HepG2 (cell line): ENCODE results near the gene CMTM3. TPM values are rescaled to one million over a fixed set of nuclear protein-coding genes. Genes with fewer than 3 reads are reported as not detected.

ENCODE experiments used
- ATAC-seq: fragments of 200-7000 bp; cut with Tn5 transposase; 3 replicates; pipeline ENCODE4 v1.9.1; 2020; ENCODE audit warnings: mild to moderate bottlenecking, moderate library complexity
- BruUV-seq: library from RNA; stranded (reverse); fragments of 400-500 nt; replicated peaks from 2 replicates; lab custom pipeline; 2021; lab: Mats Ljungman, UMichigan
- CTCF ChIA-PET: fragments of 300-600 bp; formaldehyde crosslinking; extraction: SDS; loops from one replicate; lab custom pipeline; 2021; ENCODE audit warnings: low total read pairs, inconsistent platforms, low intra/inter-chr PET ratio; lab: Yijun Ruan, JAX
- POLR2A ChIA-PET: fragments of 350-600 bp; sonication (Branson Sonifier 250); formaldehyde crosslinking; loops from one replicate; lab custom pipeline; 2020; ENCODE audit warnings: antibody characterized with exemption, inconsistent platforms; lab: Yijun Ruan, JAX
- DNase-seq: peaks from one replicate; pipeline ENCODE4 v3.0.0-alpha.2; 2015; ENCODE audit warnings: low spot score
- FAIRE-seq: peaks from 3 replicates; lab custom pipeline; 2011; peaks lifted over from hg19 to GRCh38; lab: Jason Lieb, UNC
- H2AFZ ChIP-seq: one replicate; pipeline ENCODE4 v1.6.1; 2011; ENCODE audit warnings: low read length, inconsistent platforms
- H3K27ac ChIP-seq: fragments of 300-600 bp; 3 replicates; pipeline ENCODE4 v1.8.0; 2011; ENCODE audit warnings: mixed run types, mild to moderate bottlenecking, mixed read lengths, low read length, inconsistent platforms; ENCODE audit not compliant: insufficient read depth; ENCODE audit errors: extremely low read length
- H3K27me3 ChIP-seq, 2 experiments: fragments of 200-600 bp in 1 of 2; 2 replicates in 1 of 2; 3 replicates in 1 of 2; pipeline versions ENCODE4 v1.6.0 to v1.8.0; 2011; ENCODE audit warnings: low read length in 2 of 2, mild to moderate bottlenecking in 2 of 2, moderate library complexity in 2 of 2, inconsistent platforms in 1 of 2; ENCODE audit not compliant: insufficient read depth in 2 of 2, control insufficient read depth in 1 of 2
- H3K36me3 ChIP-seq, 2 experiments: fragments of 200-600 bp in 1 of 2; replicated peaks in 1 of 2; 2 replicates in 1 of 2; 3 replicates in 1 of 2; pipeline versions ENCODE4 v1.5.1 to v1.8.0; 2011; ENCODE audit warnings: low read length in 2 of 2, inconsistent platforms in 1 of 2; ENCODE audit not compliant: insufficient read depth in 2 of 2, control insufficient read depth in 1 of 2
- H3K4me1 ChIP-seq: 2 replicates; pipeline ENCODE4 v1.5.1; 2012; ENCODE audit warnings: low read length, inconsistent platforms; ENCODE audit not compliant: insufficient read depth
- H3K4me2 ChIP-seq: 2 replicates; pipeline ENCODE4 v1.6.0; 2011; ENCODE audit warnings: low read depth, low read length, inconsistent platforms
- H3K4me3 ChIP-seq, 3 experiments: fragments of 200-600 bp in 1 of 3; sonication (generic), shearing (Covaris generic) in 1 of 3; replicated peaks in 1 of 3; 2 replicates each; pipeline ENCODE4 v1.5.1; 2011 to 2016; ENCODE audit warnings: low read length in 3 of 3, inconsistent platforms in 2 of 3, low read depth in 2 of 3, mild to moderate bottlenecking in 2 of 3, control low read depth in 1 of 3, mixed read lengths in 1 of 3; ENCODE audit not compliant: insufficient read depth in 1 of 3
- H3K79me2 ChIP-seq: one replicate; pipeline ENCODE4 v1.6.1; 2011; ENCODE audit warnings: low read length, inconsistent platforms; ENCODE audit not compliant: insufficient read depth
- H3K9ac ChIP-seq: 2 replicates; pipeline ENCODE4 v1.6.0; 2011; ENCODE audit warnings: mild to moderate bottlenecking, low read depth, low read length, inconsistent platforms; ENCODE audit not compliant: insufficient read depth
- H3K9me3 ChIP-seq: 2 replicates; pipeline ENCODE4 v1.5.1; 2012; ENCODE audit warnings: mild to moderate bottlenecking, low read length
- H4K20me1 ChIP-seq: 2 replicates; pipeline ENCODE4 v1.6.0; 2011; ENCODE audit warnings: inconsistent platforms, mild to moderate bottlenecking, low read length, moderate library complexity; ENCODE audit not compliant: insufficient read depth
- ARID2 ChIP-seq: sonication (generic); formaldehyde crosslinking; IDR thresholded peaks from 2 replicates; pipeline ENCODE4 v1.8.1; 2022; ENCODE audit warnings: mild to moderate bottlenecking, missing genetic modification reagents, borderline replicate concordance
- ATAD3A ChIP-seq: sonication (generic); formaldehyde crosslinking; IDR thresholded peaks from 2 replicates; pipeline ENCODE4 v1.4.0; 2020; ENCODE audit warnings: missing genetic modification reagents
- CCDC6 ChIP-seq: sonication (generic); formaldehyde crosslinking; IDR thresholded peaks from 2 replicates; pipeline ENCODE4 v1.8.1; 2022; ENCODE audit warnings: mild to moderate bottlenecking, missing genetic modification reagents, moderate library complexity
- FOXC1 ChIP-seq: sonication (generic); formaldehyde crosslinking; IDR thresholded peaks from 2 replicates; pipeline ENCODE4 v1.8.0; 2022; ENCODE audit warnings: mild to moderate bottlenecking, missing genetic modification reagents, borderline replicate concordance
- FOXO4 ChIP-seq: sonication (generic); formaldehyde crosslinking; conservative IDR thresholded peaks from 2 replicates; pipeline ENCODE4 v1.8.1; 2023; ENCODE audit warnings: missing genetic modification reagents
- HDAC2 ChIP-seq: sonication (generic); formaldehyde crosslinking; IDR thresholded peaks from 2 replicates; pipeline ENCODE4 v1.4.0; 2020; ENCODE audit warnings: missing genetic modification reagents
- HOMEZ ChIP-seq: IDR thresholded peaks from 2 replicates; pipeline ENCODE4 v1.6.1; 2016; ENCODE audit warnings: low read depth
- HOXA5 ChIP-seq: sonication (generic); formaldehyde crosslinking; IDR thresholded peaks from 2 replicates; pipeline ENCODE4 v1.4.0; 2020; ENCODE audit warnings: missing genetic modification reagents
- MTF2 ChIP-seq: sonication (generic); formaldehyde crosslinking; IDR thresholded peaks from 2 replicates; pipeline ENCODE4 v1.5.0; 2020; ENCODE audit warnings: missing genetic modification reagents, borderline replicate concordance
- POLR2AphosphoS2 ChIP-seq: IDR thresholded peaks from 2 replicates; pipeline ENCODE4 v1.6.1; 2011; ENCODE audit warnings: low read depth, low read length, improper control_type of control experiment
- SIX1 ChIP-seq: sonication (generic); formaldehyde crosslinking; IDR thresholded peaks from 2 replicates; pipeline ENCODE4 v1.4.0; 2020; ENCODE audit warnings: missing genetic modification reagents, borderline replicate concordance
- STAG1 ChIP-seq: sonication (generic); formaldehyde crosslinking; IDR thresholded peaks from 2 replicates; pipeline ENCODE4 v1.4.0; 2020; ENCODE audit warnings: missing genetic modification reagents
- ZBTB21 ChIP-seq: sonication (generic); formaldehyde crosslinking; IDR thresholded peaks from 2 replicates; pipeline ENCODE4 v1.4.0; 2020; ENCODE audit warnings: missing genetic modification reagents
- ZBTB46 ChIP-seq: sonication (generic); formaldehyde crosslinking; IDR thresholded peaks from 2 replicates; pipeline ENCODE4 v1.4.0; 2020; ENCODE audit warnings: mild to moderate bottlenecking, missing genetic modification reagents, borderline replicate concordance
- ZKSCAN8 ChIP-seq: IDR thresholded peaks from 2 replicates; pipeline ENCODE4 v1.6.1; 2016; ENCODE audit warnings: borderline replicate concordance, missing genetic modification reagents, missing compliant biosample characterization
- ZNF577 ChIP-seq: sonication (generic); formaldehyde crosslinking; IDR thresholded peaks from 2 replicates; pipeline ENCODE4 v1.4.0; 2020; ENCODE audit warnings: mild to moderate bottlenecking, low read depth, missing genetic modification reagents, borderline replicate concordance
- ZNF605 ChIP-seq: sonication (generic); formaldehyde crosslinking; IDR thresholded peaks from 2 replicates; pipeline ENCODE4 v1.8.0; 2022; ENCODE audit warnings: mild to moderate bottlenecking, missing genetic modification reagents
- ZNF776 ChIP-seq: sonication (generic); formaldehyde crosslinking; IDR thresholded peaks from 2 replicates; pipeline ENCODE4 v1.4.0; 2020; ENCODE audit warnings: mild to moderate bottlenecking, missing genetic modification reagents
- ZNF883 ChIP-seq: sonication (generic); formaldehyde crosslinking; IDR thresholded peaks from 2 replicates; pipeline ENCODE4 v1.5.1; 2020; ENCODE audit warnings: mild to moderate bottlenecking, missing genetic modification reagents; ENCODE audit errors: not compliant biosample characterization
- WGBS: methylation state at CpG from one replicate; pipeline ENCODE4 v1.1.6; 2017; ENCODE audit warnings: low lambda C conversion rate; 5-methylcytosine and 5-hydroxymethylcytosine counted together
- in situ Hi-C: cut with HindIII; loops from 2 replicates; pipeline ENCODE4 v1.10.0; 2017; ENCODE audit warnings: low pct_unique_long_range_greater_than_20kb; ENCODE audit not compliant: extremely low pct_ligation_motif_present
- intact Hi-C: fragments of 100-400 bp; cut with micrococcal nuclease; formaldehyde crosslinking; loops from one replicate; pipeline ENCODE4 v1.10.0; 2022; ENCODE audit not compliant: unreplicated experiment
- polyA plus RNA-seq, 8 experiments: library from polyadenylated mRNA; depleted of rRNA in 3 of 8; stranded (reverse) in 7 of 8; unstranded in 1 of 8; fragments of >200 nt; fragmentation: Illumina TruSeq in 4 of 8; extraction: Trizol in 4 of 8; gene quantifications; 2 replicates each; pipeline versions ENCODE4 v1.2.1 to v1.2.3, GENCODE V29; 2011 to 2016; ENCODE audit warnings: low read depth in 4 of 8, missing spikeins in 1 of 8, mixed read lengths in 1 of 8; ENCODE audit not compliant: insufficient read depth in 1 of 8
- total RNA-seq, 5 experiments: library from RNA; depleted of rRNA; stranded (reverse); fragments of >200 nt; fragmentation: Illumina TruSeq; extraction: Trizol; gene quantifications; 2 replicates each; pipeline ENCODE4 v1.2.3, GENCODE V29; 2016; ENCODE audit warnings: low read depth in 1 of 5

The CMTM3 gene
- total and polyA plus RNA-seq, 2 of the 13 experiments (the other 11 are each of a cell fraction or from before 2014, with no cell fraction given), result 29.2 to 48.7 TPM

- peaks cover 9% of the 10 kb centered on the region for H3K79me2 ChIP-seq
- intact Hi-C loops, result loop anchor here (1.0 to 2.0 kb wide), 4 partner anchors 51 to 197 kb away; partner anchors contain the start of gene CKLF
- CTCF ChIA-PET, result interaction anchor here (1.7 kb wide), 1 partner anchor 197 kb away, joined by 7 read pairs; no protein-coding TSS in a partner anchor
- in situ Hi-C loops, result no loop called here
- TSS peak; percentile 54 for BruUV-seq
- peaks cover 9% of the 10 kb centered on the region; the same call in 1 of the 2 replicates for H4K20me1 ChIP-seq
- DNase-seq, result peak; percentile 57
- FAIRE-seq, result peak; percentile 86
- H3K4me2 ChIP-seq, result peak overlapping the region; percentile 94
- peak overlapping the region; percentile 58 for H3K27ac ChIP-seq
- H2AFZ ChIP-seq, result peak overlapping the region; percentile 72
- no peaks in the 10 kb centered on the region for H3K9me3 ChIP-seq
- H3K4me3 ChIP-seq, result peak overlapping the region; percentile 81 to 86 (median 82)
- peak; percentile 31 for ATAC-seq
- peak overlapping the region; percentile 55 for H3K9ac ChIP-seq
- no peaks in the 10 kb centered on the region for H3K27me3 ChIP-seq
- H3K4me1 ChIP-seq, result peaks cover 51% of the 10 kb centered on the region
- WGBS, result 3% methylated on average over 32 of the region's 32 CpGs
- H3K36me3 ChIP-seq, result peaks cover 0 to 1% of the 10 kb centered on the region in 2 experiments; a peak in 3 of 5 replicates
- POLR2A ChIA-PET, result interaction anchor here (1.0 to 2.7 kb wide), 6 partner anchors 15 to 197 kb away, joined by 3 to 23 read pairs (median 4); partner anchors contain the start of genes CKLF and TK2
- TF ChIP-seq ARID2 (no peak), ZNF776 (CRISPR knock-in tag) (no peak; the same call in 1 of the 2 replicates), STAG1 (no peak), ZBTB46 (no peak), POLR2AphosphoS2 (no peak), HOMEZ (CRISPR knock-in tag) (no peak; the same call in 1 of the 2 replicates), ZNF605 (CRISPR knock-in tag) (no peak), FOXO4 (CRISPR knock-in tag) (no peak), FOXC1 (CRISPR knock-in tag) (no peak; the same call in 1 of the 2 replicates), ZNF883 (CRISPR knock-in tag) (no peak), MTF2 (CRISPR knock-in tag) (no peak), ZNF577 (no peak), ZKSCAN8 (CRISPR knock-in tag) (no peak), ATAD3A (CRISPR knock-in tag) (no peak), CCDC6 (CRISPR knock-in tag) (no peak), HDAC2 (CRISPR knock-in tag) (peak; percentile 63; the same call in 1 of the 2 replicates), HOXA5 (no peak), ZBTB21 (CRISPR knock-in tag) (no peak), SIX1 (CRISPR knock-in tag) (no peak)
Observed at GRCh38 chr16:66603537-66604375, 748 bp upstream of the CMTM3 start.
